Cardiac muscle cell (in vitro differentiated cells and primary cell): ENCODE measurements around the gene ENOX1. TPM values are rescaled to one million over a fixed set of nuclear protein-coding genes. Genes with fewer than 3 reads are reported as not detected.

Source experiments
- DNase-seq, 2 donors: peaks; one replicate each; pipeline versions ENCODE4 v3.0.0 to v3.0.0-alpha.2; 2010 to 2017; ENCODE audit warnings: low read depth in 1 of 2, low spot score in 1 of 2
- H3K27ac ChIP-seq: fragments of 200-600 bp; sonication (generic); 2 replicates; pipeline ENCODE4 v1.5.1; 2016
- H3K27me3 ChIP-seq: fragments of 200-600 bp; sonication (generic); 2 replicates; pipeline ENCODE4 v1.6.0; 2016; ENCODE audit warnings: control low read depth
- H3K36me3 ChIP-seq: fragments of 200-600 bp; sonication (generic); 2 replicates; pipeline ENCODE4 v1.5.1; 2016; ENCODE audit warnings: control low read depth
- H3K4me1 ChIP-seq: fragments of 200-600 bp; sonication (generic); 2 replicates; pipeline ENCODE4 v1.8.1; 2017; ENCODE audit warnings: low read depth, mild to moderate bottlenecking, mixed run types
- H3K4me3 ChIP-seq: fragments of 200-600 bp; sonication (generic); 2 replicates; pipeline ENCODE4 v1.5.1; 2016; ENCODE audit warnings: mild to moderate bottlenecking
- H3K9me3 ChIP-seq: fragments of 200-600 bp; sonication (generic); 2 replicates; pipeline ENCODE4 v1.5.1; 2017; ENCODE audit warnings: low read depth, mild to moderate bottlenecking, control low read depth
- polyA plus RNA-seq: library from polyadenylated mRNA; unstranded; fragments of >200 nt; fragmentation: Nextera tagmentation; extraction: Ambion mirVana; gene quantifications from 2 replicates; pipeline ENCODE4 v1.2.1, GENCODE V29; 2016
- total RNA-seq: library from RNA; depleted of rRNA; stranded (reverse); fragments of >200 nt; gene quantifications from 2 replicates; pipeline ENCODE4 v1.2.3, GENCODE V29; 2016
- TF ChIP-seq, protein P1 (sequence below): IDR thresholded peaks from 2 replicates; pipeline ENCODE4 v1.5.1; 2012; ENCODE audit warnings: low read depth, mild to moderate bottlenecking, low read length

Gene ENOX1
- total and polyA plus RNA-seq, 2 experiments from 2014 or later = 2.0 to 5.1 TPM

DNA sequence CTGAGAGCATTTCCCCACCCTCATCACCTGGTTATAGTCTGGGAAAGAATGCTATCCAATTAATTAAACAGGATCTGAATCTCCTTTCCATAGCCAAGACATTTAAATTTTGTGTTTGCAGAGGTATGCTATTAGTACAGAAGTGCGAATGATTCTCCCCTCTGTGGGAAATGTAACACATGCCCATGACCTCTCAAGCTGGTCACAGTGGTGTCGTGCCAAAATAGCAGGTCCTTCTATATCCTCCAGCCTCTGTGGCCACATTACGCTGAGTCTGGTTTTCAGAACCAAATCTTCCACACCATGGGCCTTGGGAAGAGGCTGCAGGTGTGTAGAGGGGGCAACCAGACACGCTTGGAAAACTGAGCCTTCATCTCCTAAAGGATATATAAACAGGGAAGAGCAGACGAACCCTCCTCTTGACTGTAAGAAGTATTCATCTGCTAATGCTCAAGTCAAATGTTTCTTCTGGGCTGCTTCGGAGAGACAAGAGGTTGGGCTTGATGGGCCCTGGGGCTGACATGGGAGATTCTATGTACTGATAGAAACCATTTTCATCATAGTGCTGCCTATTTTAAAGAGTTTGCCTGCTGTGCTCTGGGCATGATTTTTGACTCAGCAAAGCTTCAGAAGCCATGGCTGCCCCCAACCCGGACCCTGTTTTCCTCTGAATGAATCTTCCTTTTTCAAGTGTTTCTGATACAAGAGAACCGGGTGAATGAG, 565.7 kb downstream of the ENOX1 start:
- no peaks in the 10 kb centered on the region for H3K9me3 ChIP-seq
- TF ChIP-seq, protein P1, sequence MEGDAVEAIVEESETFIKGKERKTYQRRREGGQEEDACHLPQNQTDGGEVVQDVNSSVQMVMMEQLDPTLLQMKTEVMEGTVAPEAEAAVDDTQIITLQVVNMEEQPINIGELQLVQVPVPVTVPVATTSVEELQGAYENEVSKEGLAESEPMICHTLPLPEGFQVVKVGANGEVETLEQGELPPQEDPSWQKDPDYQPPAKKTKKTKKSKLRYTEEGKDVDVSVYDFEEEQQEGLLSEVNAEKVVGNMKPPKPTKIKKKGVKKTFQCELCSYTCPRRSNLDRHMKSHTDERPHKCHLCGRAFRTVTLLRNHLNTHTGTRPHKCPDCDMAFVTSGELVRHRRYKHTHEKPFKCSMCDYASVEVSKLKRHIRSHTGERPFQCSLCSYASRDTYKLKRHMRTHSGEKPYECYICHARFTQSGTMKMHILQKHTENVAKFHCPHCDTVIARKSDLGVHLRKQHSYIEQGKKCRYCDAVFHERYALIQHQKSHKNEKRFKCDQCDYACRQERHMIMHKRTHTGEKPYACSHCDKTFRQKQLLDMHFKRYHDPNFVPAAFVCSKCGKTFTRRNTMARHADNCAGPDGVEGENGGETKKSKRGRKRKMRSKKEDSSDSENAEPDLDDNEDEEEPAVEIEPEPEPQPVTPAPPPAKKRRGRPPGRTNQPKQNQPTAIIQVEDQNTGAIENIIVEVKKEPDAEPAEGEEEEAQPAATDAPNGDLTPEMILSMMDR = no peak
- no peaks in the 10 kb centered on the region for H3K36me3 ChIP-seq
- H3K27me3 ChIP-seq = no peaks in the 10 kb centered on the region
- H3K27ac ChIP-seq = no peak overlapping the region
- no peak for DNase-seq
- H3K4me3 ChIP-seq = no peak overlapping the region
- peaks cover 20% of the 10 kb centered on the region for H3K4me1 ChIP-seq

DNA sequence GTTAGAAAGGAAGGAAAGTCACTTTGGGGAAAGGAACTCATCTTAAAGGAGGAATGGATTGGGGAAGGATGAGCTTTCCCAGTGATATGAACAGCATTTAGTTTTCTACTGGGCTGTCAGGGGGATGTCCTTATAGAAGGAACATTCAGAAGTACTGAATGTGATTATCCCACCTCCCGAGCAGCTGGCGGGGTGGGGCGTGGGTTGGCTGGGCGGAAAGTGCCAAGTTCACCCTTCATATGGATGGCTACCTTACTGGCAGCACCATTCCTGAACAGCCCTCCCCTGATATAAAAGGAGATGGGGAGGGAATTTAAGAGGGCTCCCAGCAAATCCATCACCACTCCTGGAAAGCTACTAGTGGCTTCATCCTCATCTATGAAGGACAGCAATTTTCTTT, 572.6 kb downstream of the ENOX1 start:
- no peaks in the 10 kb centered on the region for H3K4me1 ChIP-seq
- TF ChIP-seq, protein P1 = no peak
- no peaks in the 10 kb centered on the region for H3K9me3 ChIP-seq

DNA sequence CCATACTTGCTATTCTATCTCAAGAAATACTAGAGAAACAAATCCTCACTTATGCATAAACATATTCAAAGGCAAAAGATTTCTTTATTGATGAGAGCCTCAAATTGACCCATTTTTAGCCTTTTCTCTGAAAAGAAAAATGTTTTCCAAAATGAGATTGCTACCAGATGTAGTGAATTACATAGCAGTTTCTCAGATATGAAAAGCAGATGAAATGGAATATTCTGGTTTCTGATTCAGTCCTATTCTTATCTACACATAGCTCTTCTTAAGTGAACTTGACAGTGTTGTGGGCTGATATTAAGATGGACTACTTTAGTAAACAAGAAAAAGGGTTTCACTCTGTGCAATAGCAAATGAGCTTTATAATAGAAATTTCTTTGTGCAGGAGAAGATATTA, 579.9 kb downstream of the ENOX1 start:
- Histone ChIP-seq H3K27ac (no peak overlapping the region), H3K27me3 (no peaks in the 10 kb centered on the region), H3K4me3 (no peak overlapping the region), H3K4me1 (no peaks in the 10 kb centered on the region), H3K36me3 (no peaks in the 10 kb centered on the region), H3K9me3 (no peaks in the 10 kb centered on the region)
- DNase-seq = no peak
- TF ChIP-seq, protein P1 = no peak

More for the DNA sequence above, 572.6 kb downstream of the ENOX1 start:
- Histone ChIP-seq H3K27ac (no peak overlapping the region), H3K36me3 (no peaks in the 10 kb centered on the region), H3K4me3 (no peak overlapping the region), H3K27me3 (no peaks in the 10 kb centered on the region)
- DNase-seq = no peak

GRCh38 chr13:43205416-43205815, 581.4 kb downstream of the ENOX1 start:
- Histone ChIP-seq H3K27ac (no peak overlapping the region), H3K27me3 (no peaks in the 10 kb centered on the region), H3K4me1 (peaks cover 9% of the 10 kb centered on the region), H3K36me3 (no peaks in the 10 kb centered on the region), H3K4me3 (no peak overlapping the region), H3K9me3 (no peaks in the 10 kb centered on the region)
- TF ChIP-seq, protein P1 = no peak
- no peak for DNase-seq

- TF ChIP-seq, protein P1 = no peak
- peaks cover 17% of the 10 kb centered on the region for H3K4me1 ChIP-seq
- H3K36me3 ChIP-seq = no peaks in the 10 kb centered on the region
- H3K9me3 ChIP-seq = no peaks in the 10 kb centered on the region
- H3K27me3 ChIP-seq = no peaks in the 10 kb centered on the region
- H3K4me3 ChIP-seq = no peak overlapping the region
- H3K27ac ChIP-seq = no peak overlapping the region
- DNase-seq = no peak
Measured at GRCh38 chr13:43204591-43204990, 582.2 kb downstream of the ENOX1 start.
